Ovary (tissue), 9 donors: ENCODE measurements around the gene IQGAP2. TPM values are rescaled to one million over a fixed set of nuclear protein-coding genes. Genes with fewer than 3 reads are reported as not detected.

ENCODE experiments used
- DNase-seq, 5 donors: peaks; one replicate each; pipeline ENCODE4 v3.0.0-alpha.2; 2019 to 2020
- H3K27ac ChIP-seq, 2 donors: fragments of 200-600 bp; one replicate each; pipeline versions ENCODE4 v1.5.1 to v1.8.0; 2019 to 2022
- H3K27me3 ChIP-seq: fragments of 200-600 bp; one replicate; pipeline ENCODE4 v1.8.0; 2022
- H3K36me3 ChIP-seq: fragments of 200-600 bp; sonication (generic); one replicate; pipeline ENCODE4 v1.5.1; 2019
- H3K4me1 ChIP-seq: one replicate; pipeline ENCODE4 v1.8.1; 2013; ENCODE audit warnings: mild to moderate bottlenecking, moderate library complexity; ENCODE audit not compliant: insufficient read depth
- H3K4me3 ChIP-seq: fragments of 200-600 bp; sonication (generic); one replicate; pipeline ENCODE4 v1.5.1; 2017
- H3K9me3 ChIP-seq, 2 donors: fragments of 200-600 bp in 1 of 2; sonication (generic) in 1 of 2; one replicate each; pipeline versions ENCODE4 v1.5.1 to v1.8.1; 2013 to 2019; ENCODE audit warnings: mild to moderate bottlenecking in 1 of 2, moderate library complexity in 1 of 2
- CTCF ChIP-seq, 3 donors: fragments of 450-650 bp in 2 of 3; fragments of 200-600 bp in 1 of 3; IDR thresholded peaks; one replicate each; pipeline versions ENCODE4 v1.5.1 to v1.8.0; 2016 to 2022; ENCODE audit warnings: antibody characterized with exemption in 3 of 3, mild to moderate bottlenecking in 1 of 3
- EP300 ChIP-seq: sonication (generic); formaldehyde crosslinking; IDR thresholded peaks from one replicate; pipeline ENCODE4 v1.6.1; 2017; ENCODE audit warnings: antibody characterized with exemption
- POLR2A ChIP-seq: fragments of 450-650 bp; IDR thresholded peaks from one replicate; pipeline ENCODE4 v1.6.1; 2017; ENCODE audit warnings: antibody characterized with exemption, mild to moderate bottlenecking, moderate library complexity
- WGBS, 3 donors: extraction: QIAGEN DNeasy Blood & Tissue Kit in 1 of 3; methylation state at CpG; one replicate each; pipeline versions ENCODE4 v1.1.5 to v1.1.7; 2013 to 2017; 5-methylcytosine and 5-hydroxymethylcytosine counted together
- intact Hi-C, 4 donors: fragments of 100-400 bp; cut with DNase I; formaldehyde crosslinking; loops; one replicate each; pipeline versions ENCODE4 v1.11.0 to v1.15.1; 2022 to 2023
- polyA plus RNA-seq, 2 donors: library from polyadenylated mRNA; stranded (reverse); fragments of 200-250 nt in 1 of 2; fragments of 350-450 nt in 1 of 2; fragmentation: Illumina TruSeq in 1 of 2; extraction: RNeasy Lipid Tissue Mini Kit (QIAGEN cat#74804) in 1 of 2; gene quantifications; one replicate each; pipeline ENCODE4 v1.2.3, GENCODE V29; 2013 to 2014
- total RNA-seq, 7 donors: library from RNA; depleted of rRNA in 2 of 7; stranded (reverse); fragments of >200 nt in 2 of 7; fragmentation: NEBNext Ultra II Directional in 3 of 7; extraction: Animal tissue kit (Norgen Biotek cat#: 25700) in 3 of 7; gene quantifications; one replicate each; pipeline versions ENCODE4 v1.1.0 to v1.2.4, GENCODE V29; 2016 to 2023
- donor health status: DM: no; HTN: no; CAD: no; lungs with moderate emphysema.
- donor health status: DM: no; HTN: no; CAD: no.
- donor health status: Bipolar disorder and iron deficiency.
- donor health status: DM: yes; HTN: yes; CAD: no.
- donor health status: DM: no; HTN: no; CAD: no.
- donor health status: DM: yes; HTN: yes; CAD: no.

The IQGAP2 gene
- total and polyA plus RNA-seq, 9 donors, result 8.6 to 27.6 (median 13.9) TPM

- no peak for TF ChIP-seq EP300
- TF ChIP-seq CTCF (IDR thresholded peaks at IDR 0.05), result no peak
- TF ChIP-seq POLR2A, result no peak
These were observed 74.5 kb downstream of the IQGAP2 start for GRCh38 chr5:76477571-76477970.

GRCh38 chr5:76479281-76479680 lies 76.2 kb downstream of the IQGAP2 start:
- Histone ChIP-seq H3K36me3 (no peaks in the 10 kb centered on the region), H3K9me3 (no peaks in the 10 kb centered on the region), H3K27me3 (no peaks in the 10 kb centered on the region), H3K4me1 (no peaks in the 10 kb centered on the region), H3K4me3 (no peak overlapping the region), H3K27ac (no peak overlapping the region)
- WGBS, 3 donors, result 77 to 85% (median 81%) methylated on average over 4 of the region's 4 CpGs
- no peak for TF ChIP-seq CTCF (IDR thresholded peaks at IDR 0.05)
- no peak for TF ChIP-seq EP300
- TF ChIP-seq POLR2A, result no peak
- intact Hi-C loops, result no loop called here
- no peak for DNase-seq

More at GRCh38 chr5:76477571-76477970, 74.5 kb downstream of the IQGAP2 start:
- H3K4me3 ChIP-seq, result no peak overlapping the region
- no peak for DNase-seq
- H3K27ac ChIP-seq, result no peak overlapping the region
- H3K9me3 ChIP-seq, result no peaks in the 10 kb centered on the region
- no peaks in the 10 kb centered on the region for H3K27me3 ChIP-seq
- intact Hi-C loops, result no loop called here
- no peaks in the 10 kb centered on the region for H3K4me1 ChIP-seq
- no peaks in the 10 kb centered on the region for H3K36me3 ChIP-seq

- DNase-seq, result no peak
- Histone ChIP-seq H3K36me3 (no peaks in the 10 kb centered on the region), H3K27me3 (no peaks in the 10 kb centered on the region), H3K9me3 (no peaks in the 10 kb centered on the region), H3K4me3 (no peak overlapping the region), H3K27ac (no peak overlapping the region), H3K4me1 (no peaks in the 10 kb centered on the region)
- intact Hi-C loops, result no loop called here
- 87 to 95% (median 92%) methylated on average over 4 of the region's 4 CpGs for whole genome bisulfite sequencing, 3 donors
- TF ChIP-seq CTCF (IDR thresholded peaks at IDR 0.05), result no peak
These were observed 77.0 kb downstream of the IQGAP2 start for GRCh38 chr5:76479973-76480667.

GRCh38 chr5:76482984-76483383 lies 79.9 kb downstream of the IQGAP2 start:
- TF ChIP-seq POLR2A (no peak), EP300 (no peak), CTCF (IDR thresholded peaks at IDR 0.05) (no peak)
- no peaks in the 10 kb centered on the region for H3K4me1 ChIP-seq
- WGBS, 3 donors, result 31 to 61% (median 40%) methylated on average over 4 of the region's 4 CpGs

More at GRCh38 chr5:76482984-76483383, 79.9 kb downstream of the IQGAP2 start:
- H3K36me3 ChIP-seq, result no peaks in the 10 kb centered on the region
- no peaks in the 10 kb centered on the region for H3K27me3 ChIP-seq
- intact Hi-C loops, result no loop called here
- DNase-seq, result no peak
- no peak overlapping the region for H3K27ac ChIP-seq
- no peaks in the 10 kb centered on the region for H3K9me3 ChIP-seq
- no peak overlapping the region for H3K4me3 ChIP-seq
